HG02938 (cell line): ENCODE data around the gene RBX1.
"Not testable (repeated sequence)": the region's sequence is repeated elsewhere in the genome, so short reads cannot be mapped to it uniquely, and the experiment has no call there.

Experiments used
- ATAC-seq: cut with Tn5 transposase; IDR thresholded peaks from one replicate; pipeline ENCODE4 v1.9.1; 2021; ENCODE audit warnings: mild to moderate bottlenecking, moderate library complexity; ENCODE audit not compliant: unreplicated experiment

RBX1 gene

DNA sequence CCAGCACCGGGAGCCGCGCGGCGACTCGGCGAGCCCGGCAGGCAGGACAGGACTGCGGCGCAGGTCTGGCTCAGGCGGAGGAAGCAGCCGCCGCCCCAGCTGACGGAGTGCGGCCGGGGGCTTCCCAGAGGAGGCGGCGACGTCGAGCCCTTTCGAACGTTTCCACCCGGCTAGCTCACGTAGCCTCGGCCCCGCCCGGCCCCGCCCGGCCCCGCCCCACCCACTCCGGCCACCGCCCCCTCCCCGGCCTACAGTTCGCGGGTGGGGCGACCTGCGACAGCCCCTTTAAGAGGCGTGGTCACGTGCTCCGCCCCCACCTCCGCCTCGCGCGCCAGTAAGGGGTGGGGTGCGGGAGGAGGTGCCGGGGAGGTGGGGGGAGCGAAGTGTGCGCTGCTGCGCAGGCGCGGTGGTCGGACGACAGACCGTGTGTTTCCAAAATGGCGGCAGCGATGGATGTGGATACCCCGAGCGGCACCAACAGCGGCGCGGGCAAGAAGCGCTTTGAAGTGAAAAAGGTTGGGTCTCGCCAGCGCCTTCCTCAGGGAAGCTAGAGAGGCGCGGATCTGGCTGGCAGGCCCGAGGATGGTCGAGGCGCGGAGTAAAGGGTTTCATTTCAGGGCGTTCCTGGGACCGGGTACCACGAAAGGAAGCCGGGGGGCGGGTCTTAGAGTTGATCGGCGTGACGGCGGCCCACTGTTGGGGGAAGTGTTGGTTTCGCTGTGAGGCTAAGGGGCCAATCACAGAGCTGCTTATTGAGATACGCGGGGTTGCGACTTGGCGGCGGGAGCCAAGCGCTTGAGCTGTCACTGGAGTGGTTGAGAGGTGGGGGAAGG, at the start of gene RBX1:
RBX1 (plus strand) TSS at position 417 of the 833 bp plus-strand sequence; CDS start at position 438, 21 bp downstream.
- peak; percentile 77 for ATAC-seq

DNA sequence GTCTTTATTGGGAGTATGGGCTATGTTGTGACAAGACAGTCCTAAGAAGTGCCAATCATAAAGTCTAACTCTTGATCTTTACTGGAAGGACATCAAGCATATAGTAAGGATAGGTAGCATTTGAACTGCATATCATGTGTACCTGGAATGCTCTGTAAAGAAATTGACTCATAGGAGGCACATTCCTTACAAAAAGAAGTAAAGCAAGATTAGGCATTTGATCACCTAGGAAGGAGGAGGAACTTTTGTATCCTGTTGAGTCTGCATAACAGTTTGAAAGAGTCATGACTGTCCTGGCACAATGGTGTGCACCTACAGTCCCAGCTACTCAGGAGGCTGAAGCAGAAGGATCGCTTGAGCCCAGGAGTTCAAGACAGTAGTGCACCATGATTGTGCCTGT, 47.1 kb upstream of the RBX1 start:
- ATAC-seq, result no peak

DNA sequence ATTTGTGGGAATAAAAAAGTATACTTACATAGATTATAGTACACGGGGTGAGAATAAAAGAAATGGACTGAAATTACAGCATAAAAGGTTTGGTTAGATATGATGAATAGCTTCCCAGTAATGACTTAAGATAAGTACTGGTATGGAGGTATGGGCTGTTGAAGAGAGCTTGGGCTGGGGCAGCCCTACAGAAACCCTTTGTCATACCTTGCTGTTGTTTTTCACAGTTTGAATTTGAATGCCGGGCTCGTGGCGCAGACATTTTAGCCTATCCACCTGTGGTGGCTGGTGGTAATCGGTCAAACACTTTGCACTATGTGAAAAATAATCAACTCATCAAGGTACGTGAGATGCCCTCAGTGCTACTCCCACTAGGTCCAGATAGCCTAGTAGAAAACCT, 42.3 kb upstream of the RBX1 start:
- no peak for ATAC-seq

DNA sequence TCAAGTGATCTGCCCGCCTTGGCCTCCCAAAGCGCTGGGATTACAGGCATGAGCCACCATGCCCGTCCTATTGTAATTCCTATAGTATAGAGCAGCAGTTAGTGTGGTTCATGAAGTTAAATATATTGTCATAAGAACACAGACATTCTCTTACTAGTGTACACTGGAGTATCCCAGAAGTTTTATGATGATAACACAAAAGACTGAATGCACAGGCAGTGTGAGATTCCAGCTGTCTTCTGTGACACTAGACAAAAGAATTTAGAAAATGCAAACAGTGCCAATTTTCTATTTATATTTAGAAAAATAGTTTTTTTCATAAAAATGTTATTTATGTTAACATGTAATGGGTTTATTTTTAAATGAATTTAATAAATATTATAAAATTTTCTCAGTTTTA, 39.4 kb upstream of the RBX1 start:
- ATAC-seq, result no peak

DNA sequence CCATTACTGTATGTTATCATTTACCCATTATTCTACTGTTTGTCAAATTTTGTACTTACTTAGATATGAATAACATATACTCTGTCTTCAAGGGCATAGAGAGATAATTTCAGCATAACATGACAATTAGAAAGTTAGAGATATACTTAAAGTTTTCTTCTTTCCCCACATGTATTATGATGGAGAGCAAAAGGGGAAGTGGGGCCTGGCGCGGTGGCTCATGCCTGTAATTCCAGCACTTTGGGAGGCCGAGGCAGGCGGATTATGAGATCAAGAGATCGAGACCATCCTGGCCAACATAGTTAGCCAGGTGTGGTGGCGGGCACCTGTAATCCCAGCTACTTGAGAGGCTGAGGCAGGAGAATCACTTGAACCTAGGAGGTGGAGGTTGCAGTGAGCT, 38.2 kb upstream of the RBX1 start:
- ATAC-seq, result not testable (repeated sequence)

DNA sequence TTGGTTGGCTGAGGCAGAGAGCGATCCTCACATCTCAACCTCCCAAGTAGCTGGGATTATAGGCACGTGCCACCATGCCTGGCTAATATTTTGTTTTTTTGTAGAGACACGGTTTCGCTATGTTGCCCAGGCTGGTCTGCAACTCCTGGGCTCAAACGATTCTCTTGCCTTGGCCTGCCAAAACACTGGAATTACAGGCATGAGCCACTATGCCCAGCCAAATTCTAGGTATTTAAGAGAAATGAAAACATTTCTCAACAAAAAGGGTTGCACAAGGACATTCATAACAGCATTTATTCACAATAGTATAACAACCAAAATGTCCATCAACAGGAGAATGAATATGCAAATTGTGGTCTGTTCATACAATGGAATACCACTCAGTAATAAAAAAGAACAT, 31.7 kb upstream of the RBX1 start:
- ATAC-seq, result no peak

DNA sequence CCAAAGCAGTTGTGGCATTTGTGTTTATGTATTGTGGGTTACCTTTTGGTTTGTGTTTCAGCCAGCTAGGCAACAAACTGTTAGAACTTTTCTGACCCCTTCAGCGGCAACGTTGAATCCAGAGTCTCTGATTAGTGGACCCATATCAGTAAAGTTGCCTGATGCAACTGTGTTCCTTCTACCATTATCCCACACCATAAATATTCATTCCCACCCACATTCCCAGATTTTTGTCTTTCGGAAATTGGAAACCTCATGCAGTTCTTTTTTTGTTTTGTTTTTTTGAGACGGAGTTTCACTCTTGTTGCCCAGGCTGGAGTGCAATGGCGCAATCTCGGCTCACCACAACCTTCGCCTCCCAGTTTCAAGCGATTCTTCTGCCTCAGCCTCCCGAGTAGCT, 30.7 kb upstream of the RBX1 start:
- ATAC-seq, result no peak

DNA sequence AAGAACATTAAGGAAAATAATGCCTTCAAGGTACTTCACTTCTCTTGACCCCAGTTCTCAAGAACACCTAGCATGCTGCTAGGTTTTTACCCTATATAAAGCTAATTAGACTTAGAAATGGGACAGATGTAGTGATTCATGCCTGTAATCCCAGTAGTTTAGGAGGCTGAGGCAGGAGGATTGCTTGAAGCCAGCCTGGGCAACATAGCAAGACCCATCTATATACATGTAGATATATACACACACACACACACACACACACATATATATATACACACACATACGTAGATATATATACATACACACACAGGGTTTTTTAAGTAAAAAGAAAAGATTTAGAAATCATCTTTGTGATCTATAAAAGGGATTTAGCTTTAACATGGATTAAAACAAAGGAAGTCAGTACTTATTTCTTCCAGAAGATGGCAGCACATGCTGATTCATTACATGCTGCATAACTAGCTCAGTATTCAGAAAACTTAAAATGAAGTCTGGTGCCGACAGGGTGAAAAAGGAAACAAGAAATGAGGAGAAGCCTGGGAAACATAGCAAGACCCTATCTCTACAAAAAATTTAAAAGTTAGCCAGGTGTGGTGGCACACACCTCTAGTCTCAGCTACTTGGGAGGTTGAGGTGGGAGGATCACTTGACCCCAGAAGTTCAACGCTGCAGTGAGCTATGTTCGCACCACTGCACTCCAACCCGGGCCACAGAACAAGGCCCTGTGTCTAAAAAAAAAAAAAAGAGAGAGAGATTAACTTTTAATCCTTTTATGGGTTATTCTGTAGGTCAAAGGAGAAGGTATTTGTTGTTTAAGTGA, 28.5 kb upstream of the RBX1 start:
- no peak for ATAC-seq

DNA sequence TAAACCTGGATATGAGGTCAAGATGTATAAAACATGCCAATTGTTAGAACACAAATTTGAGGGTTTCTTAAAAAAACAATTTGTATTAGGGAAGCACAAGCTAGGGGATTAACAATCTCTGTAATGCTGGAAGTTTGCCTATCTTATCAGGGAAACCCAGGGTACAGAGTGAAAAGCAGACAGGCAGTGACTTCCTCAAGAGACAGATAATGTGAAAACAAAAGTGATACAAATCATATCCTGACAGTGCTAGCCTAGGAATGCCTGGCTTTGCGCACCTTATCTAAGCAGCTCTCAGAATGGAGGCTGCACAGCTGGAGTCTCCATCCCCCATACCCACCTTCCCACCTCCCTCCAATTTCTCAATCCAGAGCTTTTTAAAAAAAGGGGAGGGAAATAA, 22.5 kb upstream of the RBX1 start:
- no peak for ATAC-seq

DNA sequence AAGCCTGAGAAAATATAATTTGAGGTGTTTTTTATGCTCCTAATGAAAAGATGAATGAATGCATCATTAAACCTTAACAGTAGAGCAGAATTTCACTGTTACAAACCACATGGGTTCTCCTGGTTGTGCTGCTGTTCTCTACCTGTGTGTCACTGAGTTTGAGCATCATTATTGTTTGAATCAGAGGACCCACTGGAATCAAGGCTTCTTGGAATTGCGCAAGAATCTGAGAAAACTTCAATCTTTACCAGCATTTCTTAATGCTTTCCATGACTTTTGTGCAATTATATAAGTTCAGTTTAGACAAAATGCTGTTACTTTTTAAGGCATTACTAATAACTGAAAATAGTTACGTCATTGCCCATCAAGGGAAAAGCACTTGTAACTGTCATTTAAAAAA, 18.8 kb upstream of the RBX1 start:
- ATAC-seq, result no peak

DNA sequence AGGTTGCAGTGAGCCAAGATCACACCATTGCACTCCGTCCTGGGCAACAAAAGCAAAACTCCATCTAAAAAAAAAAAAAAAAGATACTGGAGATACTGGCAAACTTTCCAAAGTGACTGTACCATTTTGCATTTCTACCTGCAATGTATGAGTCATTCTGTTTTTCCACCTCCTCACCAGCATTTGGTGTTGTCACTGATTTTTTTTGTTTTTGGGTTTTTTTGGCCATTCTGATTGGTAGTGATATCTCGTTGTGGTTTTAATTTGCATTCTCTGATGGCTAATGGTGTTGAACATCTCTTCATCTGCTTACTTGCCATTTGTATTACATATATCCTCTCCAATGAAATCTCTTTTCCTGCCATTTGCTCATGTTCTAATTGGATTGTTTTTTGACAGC, 12.0 kb upstream of the RBX1 start:
- ATAC-seq, result no peak

DNA sequence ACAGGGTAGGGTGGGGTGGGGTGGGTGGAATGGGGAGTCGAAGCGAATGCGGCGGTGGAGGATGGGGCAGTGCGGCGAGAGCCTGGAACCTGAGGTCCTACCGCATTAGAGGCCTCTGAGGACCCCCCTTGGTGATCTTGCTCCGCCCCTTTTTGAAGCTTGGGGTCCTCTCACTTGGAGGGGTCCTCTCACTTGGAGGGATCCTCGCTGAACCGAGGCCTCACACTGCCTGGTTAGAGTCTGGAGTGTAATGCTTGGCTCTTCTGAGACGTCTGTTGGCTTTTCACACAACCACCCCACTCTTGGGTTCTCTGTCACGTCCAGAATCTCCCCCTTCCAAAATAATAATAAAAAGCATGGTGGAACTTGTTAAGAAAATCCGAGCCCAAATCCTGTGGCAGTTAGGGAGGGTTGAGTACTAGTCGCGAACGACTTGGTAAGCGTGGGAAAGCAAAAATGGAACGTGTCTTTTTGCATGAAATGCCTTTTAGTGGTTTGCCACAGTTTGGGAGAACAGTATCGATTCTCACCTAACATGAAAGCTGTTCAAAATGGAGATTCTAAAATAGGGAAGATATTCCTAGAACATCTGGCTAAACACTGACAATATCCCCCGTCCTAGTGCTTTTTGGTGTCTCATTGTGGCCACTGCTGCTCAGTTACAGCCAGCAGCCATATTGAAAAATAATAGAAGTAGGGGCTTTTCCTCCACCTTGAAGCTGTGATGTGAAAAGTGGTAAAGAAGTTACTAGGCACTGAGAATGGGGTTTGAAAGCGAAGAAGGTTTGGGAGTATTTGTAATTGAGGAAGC, 822 bp downstream of the RBX1 start:
- peak; percentile 6 for ATAC-seq

DNA sequence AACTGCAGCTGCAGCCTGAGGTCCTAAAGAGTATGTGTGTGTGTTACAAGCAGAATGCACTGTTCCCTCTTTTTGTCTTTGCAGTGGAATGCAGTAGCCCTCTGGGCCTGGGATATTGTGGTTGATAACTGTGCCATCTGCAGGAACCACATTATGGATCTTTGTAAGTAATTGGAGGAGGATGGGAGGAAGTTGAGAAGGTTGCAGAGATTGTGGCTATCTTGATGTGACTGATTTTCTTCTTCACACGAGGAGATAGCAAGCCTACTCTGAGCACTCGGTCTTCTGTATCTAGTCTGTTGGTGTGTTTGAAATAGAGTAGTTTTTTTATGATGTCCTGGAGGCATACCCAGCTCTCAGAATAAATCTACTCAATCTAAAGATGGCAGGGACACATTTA, 2.3 kb downstream of the RBX1 start:
- ATAC-seq, result no peak

DNA sequence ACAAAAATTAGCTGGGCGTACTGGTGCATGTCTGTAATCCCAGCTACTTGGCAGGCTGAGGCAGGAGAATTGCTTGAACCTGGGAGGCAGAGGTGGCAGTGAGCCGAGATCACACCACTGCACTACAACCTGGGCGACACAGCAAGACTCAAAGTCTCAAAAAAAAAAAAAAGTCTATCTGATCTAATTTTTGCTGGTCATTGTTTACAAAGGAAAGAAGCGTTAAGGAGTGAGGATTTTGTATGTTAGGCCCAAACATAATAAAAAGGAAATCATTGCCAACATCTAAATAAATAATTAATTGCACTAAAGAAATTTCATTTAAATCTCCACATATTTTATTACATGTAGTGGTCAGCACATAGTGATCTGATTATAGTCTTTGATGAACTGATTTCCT, 2.9 kb downstream of the RBX1 start:
- ATAC-seq, result no peak

DNA sequence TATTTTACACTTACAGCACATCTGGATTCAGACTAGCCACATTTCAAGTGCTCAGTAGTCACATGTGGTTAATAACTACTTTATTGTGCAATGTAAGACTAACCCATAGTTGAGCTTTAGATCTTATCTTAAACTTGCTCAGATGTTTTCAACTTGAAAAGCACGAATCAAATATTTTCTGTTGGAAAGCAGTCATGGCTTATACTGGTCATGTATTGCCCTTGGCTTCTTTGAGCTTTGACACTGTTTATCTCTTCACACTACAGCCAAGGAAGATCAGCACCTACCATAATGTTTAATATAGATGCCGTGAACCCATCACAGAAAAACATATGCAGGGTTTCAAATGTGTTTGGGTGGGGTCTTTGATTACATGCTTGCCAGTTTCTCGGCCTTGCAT, 4.4 kb downstream of the RBX1 start:
- no peak for ATAC-seq

DNA sequence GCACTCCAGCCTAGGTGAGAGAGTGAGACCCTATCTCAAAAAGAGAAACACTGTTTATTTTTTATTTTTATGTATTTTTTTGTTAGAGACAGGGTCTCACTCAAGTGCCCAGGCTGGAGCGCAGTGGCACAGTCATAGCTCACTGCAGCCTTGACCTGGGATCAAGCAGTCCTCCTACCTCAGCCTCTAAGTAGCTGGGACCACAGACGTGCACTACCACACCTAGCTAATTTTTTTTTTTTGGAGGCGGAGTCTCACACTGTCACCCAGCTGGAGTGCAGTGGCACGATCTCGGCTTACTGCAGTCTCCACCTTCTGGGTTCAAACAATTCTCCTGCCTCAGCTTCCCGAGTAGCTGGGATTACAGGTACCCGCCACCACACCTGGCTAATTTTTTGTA, 6.4 kb downstream of the RBX1 start:
- no peak for ATAC-seq

DNA sequence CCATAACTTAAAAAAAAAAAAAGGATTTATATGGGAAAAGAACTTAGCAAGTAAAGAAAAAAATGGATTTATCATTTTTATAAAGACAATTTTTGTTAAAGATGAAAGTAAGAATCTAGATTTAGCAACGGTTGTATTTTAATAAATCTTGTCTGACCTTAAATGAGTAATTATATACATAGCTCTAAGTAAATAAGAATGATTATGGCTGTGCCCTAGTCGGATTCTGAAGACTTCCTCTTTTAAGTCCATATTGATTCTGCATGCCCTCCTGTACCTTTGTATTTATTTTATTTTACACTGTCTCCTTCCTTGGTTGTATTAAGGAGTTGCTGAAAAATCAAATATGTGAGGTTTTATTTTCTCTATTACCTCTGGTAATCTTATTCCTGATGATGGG, 7.1 kb downstream of the RBX1 start:
- ATAC-seq, result no peak

DNA sequence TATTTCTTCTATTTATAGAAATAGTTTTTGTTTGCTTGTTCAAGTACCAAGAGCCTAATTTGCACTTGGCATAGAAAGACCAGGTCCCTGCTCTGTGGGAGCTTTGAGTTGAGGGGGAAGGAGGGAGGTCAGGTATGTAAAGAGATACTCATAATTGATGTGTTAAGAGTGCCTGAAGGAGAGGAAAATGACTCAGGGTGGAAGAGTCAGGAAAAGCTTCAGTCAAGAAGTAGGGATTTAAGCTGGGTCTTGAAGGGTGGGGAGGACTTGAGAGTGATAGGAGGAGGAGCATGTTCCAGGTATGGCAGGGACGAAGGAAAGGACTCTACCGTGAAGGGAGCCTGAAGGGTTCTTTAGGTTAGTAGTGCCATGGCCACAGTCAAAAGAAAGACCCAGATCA, 9.0 kb downstream of the RBX1 start:
- no peak for ATAC-seq

DNA sequence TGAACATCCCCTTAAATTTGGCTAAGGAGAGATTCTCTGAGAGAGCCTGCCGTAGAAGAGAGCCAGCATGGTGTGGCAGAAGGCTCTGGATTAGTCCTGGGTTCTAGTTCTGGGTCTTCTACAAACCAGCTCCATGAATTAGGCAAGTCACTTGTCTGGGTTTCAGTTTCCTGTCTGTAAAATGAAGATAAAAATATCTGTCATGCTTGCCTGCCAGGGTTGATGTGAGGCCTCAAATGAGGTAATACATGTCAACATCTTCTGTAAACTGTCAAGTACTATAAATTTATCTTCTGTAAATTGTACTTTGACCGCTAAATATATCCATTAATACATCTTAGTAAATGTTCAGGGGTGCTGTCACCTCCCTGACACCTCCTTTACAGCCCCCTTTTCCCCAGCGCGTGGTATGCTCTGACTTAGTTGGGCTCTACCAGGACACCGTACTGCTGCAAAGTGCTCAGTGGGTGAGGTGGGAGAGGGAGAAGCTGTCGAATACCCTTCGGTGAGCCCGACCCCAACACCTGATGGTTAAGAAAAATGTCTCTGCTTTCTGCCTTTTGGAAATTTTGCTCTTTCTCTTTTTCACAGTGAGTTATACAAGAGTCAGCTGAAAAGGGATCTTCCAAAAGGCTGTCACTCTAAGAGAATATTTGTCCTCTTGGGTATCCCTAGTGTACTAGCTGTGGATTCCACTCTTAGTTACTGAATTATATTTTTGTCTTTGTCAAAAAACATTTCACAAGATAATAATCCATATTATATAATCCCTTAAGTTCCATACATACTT, 15.0 kb downstream of the RBX1 start:
- no peak for ATAC-seq

DNA sequence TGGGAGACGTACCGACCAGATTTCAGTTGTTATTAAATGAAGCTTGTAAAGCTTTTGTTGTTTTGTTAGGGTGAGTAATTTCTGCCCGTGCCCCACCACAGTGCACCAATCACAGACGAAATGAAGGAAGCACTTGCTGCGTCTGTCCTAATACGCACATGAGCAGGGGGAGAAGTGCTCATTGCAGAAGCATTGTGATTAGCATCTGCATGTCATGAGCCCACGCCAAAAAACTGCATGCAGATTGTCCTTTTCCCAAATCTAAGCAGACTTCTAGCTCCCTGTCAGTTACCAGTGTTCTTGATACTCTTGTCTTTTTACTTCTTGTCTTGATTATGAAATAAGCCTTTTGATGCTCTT, 15.5 kb downstream of the RBX1 start:
- no peak for ATAC-seq
